Activated T-cell treated with anti-CD3 and anti-CD28 coated beads for 48 hours (primary cell): ENCODE data around the gene RHBDF1.
"Not testable (repeated sequence)": the region's sequence is repeated elsewhere in the genome, so short reads cannot be mapped to it uniquely, and the experiment has no call there.

Experiments
- DNase-seq: peaks from one replicate; pipeline ENCODE4 v3.0.0-alpha.2; 2020; ENCODE audit warnings: low read depth

Gene RHBDF1

GRCh38 chr16:58491-59439 is 13.7 kb downstream of the RHBDF1 start:
- no peak for DNase-seq

- DNase-seq: no peak
Measured at GRCh38 chr16:57711-58110, 14.7 kb downstream of the RHBDF1 start.

GRCh38 chr16:56231-56927 is 16.1 kb downstream of the RHBDF1 start:
- no peak for DNase-seq

DNA sequence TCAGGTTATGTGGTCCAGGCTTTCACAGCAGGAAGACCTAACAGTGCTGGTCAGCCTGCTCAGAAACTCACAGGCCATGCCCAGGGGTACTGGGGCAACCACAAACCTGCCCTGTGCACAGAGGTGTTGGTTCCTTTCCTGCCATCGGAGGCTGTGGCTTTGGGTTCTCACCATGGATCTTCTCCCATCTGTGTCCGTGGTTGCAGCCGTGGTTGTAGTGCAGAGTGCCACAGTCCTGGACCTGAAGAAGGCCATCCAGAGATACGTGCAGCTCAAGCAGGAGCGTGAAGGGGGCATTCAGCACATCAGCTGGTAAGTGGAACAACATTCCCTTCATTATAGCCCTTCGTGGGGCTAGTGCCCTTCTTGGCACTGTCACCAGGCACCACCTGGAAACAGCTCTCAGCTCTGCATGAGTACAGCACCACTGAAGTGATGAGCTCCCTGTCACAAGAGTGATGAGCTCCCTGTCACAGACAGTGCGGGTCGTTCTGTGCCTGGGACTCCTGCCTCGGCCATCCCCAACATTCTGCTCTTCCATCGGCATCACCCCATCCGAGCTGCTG is 16.8 kb downstream of the RHBDF1 start:
- DNase-seq: no peak

GRCh38 chr16:54237-54581 is 18.2 kb downstream of the RHBDF1 start:
- DNase-seq: no peak

DNA sequence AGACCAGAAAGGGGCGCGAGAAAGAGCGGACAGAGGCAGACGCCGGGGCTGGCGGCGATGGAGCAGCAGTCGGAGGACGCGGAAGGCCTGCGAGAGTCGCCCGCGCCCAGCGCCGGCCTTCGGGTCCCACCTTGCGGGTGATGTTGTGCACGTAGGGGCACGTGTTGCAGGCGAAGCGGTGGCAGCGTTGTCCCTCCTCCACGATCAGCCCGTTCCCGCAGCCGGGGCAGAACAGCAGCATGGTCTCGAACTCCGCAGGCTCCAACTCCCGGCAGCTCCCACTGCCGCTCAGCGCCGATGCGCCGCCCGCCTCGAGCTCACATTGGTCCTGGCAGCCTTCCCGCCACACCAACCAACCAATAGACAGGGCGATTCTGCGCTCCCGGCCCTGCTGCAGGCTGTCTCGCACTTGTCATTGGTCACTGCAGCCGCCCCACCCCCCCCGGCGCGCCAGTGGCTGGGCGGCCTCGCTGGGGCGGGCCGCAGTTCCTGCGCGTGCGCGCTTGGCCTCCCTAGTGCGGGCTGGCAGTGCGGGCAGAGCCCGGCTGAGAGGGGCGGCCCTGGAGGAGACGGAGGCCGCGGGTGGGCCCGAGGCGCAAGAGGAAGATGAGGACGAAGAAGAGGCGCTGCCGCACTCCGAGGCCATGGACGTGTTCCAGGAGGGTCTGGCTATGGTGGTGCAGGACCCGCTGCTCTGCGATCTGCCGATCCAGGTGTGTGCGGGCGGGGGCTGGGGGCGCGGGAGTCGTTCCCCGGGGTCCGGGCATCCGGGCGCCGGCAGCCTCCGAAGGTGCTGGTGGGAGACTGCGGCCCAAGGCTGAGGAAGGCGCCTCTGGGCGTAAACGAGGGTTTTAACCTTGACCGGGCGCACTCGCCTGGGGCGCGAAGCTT is 18.8 kb downstream of the RHBDF1 start, which contains the start of the genes POLR3K and SNRNP25:
POLR3K (minus strand) TSS at position 263 of the 891 bp plus-strand sequence; CDS start at position 241, 22 bp downstream.
SNRNP25 (plus strand) TSS at position 483 of the 891 bp plus-strand sequence; CDS start at position 672, 189 bp downstream.
- DNase-seq: peak; percentile 99

- DNase-seq: no peak
Measured at GRCh38 chr16:50769-51591, 21.5 kb downstream of the RHBDF1 start.

DNA sequence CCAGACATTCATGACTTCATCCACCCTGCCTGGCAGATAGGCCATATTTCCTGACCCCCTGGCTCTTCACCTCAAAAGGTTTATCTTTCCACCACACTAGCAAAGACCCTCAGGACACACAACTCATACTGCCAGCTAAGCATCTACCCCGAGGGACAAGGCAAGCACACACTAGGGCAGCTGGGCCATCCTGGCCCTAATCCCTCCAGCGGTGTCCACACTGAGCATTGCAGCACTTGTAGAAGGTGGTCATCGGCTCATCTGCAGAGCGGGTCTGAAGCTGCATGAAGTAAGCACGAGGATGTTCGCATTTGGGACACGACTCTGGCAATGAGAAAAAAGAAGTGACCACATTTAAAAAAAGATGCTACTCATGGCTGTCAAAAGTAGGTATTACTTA is 25.2 kb downstream of the RHBDF1 start:
- DNase-seq: no peak

GRCh38 chr16:46510-46909 is 25.9 kb downstream of the RHBDF1 start:
- not testable (repeated sequence) for DNase-seq

- DNase-seq: no peak
Measured at GRCh38 chr16:45454-45853, 27.0 kb downstream of the RHBDF1 start.

DNA sequence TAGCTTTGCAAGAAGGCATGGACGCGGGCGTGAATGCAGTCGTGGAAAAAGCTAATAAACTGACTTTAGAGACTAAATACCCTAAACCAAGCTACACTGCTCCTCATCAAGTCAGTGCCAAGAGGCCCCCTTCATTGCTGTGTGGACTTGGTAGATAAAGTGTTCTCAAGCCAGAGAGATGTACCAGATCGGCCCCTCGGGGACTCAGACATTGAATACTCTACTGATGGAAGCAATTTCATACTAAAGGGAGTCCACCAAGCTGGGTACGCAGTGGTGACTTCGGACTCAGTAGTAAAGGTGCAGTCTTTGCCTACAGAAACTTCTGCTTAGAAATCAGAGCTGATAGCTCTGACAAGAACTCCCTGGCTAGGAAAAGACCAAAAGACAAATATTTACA is 27.8 kb downstream of the RHBDF1 start:
- DNase-seq: no peak

GRCh38 chr16:43294-43693 is 29.1 kb downstream of the RHBDF1 start:
- no peak for DNase-seq

DNA sequence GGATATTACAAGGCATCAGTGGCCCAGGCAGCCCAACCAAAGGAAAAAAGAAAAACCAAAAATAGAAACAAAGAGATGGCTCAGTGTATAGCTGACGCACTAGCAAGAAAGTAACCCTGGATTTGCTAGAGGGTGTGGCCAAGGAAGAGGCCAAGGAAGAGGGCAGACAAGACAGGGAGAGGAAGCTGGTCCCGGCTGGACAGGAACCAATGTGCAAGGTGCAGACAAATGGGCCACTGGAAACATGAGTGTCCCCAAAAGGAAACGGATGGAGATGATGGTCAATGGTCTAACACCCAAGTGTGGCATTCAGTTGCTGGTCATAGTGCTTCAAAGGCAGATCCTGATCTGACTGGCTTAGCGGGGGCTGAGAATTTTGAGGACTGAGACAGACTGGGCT is 29.7 kb downstream of the RHBDF1 start:
- DNase-seq: no peak

GRCh38 chr16:42069-42457 is 30.4 kb downstream of the RHBDF1 start:
- no peak for DNase-seq

GRCh38 chr16:41439-42068 is 30.9 kb downstream of the RHBDF1 start:
- DNase-seq: no peak

DNA sequence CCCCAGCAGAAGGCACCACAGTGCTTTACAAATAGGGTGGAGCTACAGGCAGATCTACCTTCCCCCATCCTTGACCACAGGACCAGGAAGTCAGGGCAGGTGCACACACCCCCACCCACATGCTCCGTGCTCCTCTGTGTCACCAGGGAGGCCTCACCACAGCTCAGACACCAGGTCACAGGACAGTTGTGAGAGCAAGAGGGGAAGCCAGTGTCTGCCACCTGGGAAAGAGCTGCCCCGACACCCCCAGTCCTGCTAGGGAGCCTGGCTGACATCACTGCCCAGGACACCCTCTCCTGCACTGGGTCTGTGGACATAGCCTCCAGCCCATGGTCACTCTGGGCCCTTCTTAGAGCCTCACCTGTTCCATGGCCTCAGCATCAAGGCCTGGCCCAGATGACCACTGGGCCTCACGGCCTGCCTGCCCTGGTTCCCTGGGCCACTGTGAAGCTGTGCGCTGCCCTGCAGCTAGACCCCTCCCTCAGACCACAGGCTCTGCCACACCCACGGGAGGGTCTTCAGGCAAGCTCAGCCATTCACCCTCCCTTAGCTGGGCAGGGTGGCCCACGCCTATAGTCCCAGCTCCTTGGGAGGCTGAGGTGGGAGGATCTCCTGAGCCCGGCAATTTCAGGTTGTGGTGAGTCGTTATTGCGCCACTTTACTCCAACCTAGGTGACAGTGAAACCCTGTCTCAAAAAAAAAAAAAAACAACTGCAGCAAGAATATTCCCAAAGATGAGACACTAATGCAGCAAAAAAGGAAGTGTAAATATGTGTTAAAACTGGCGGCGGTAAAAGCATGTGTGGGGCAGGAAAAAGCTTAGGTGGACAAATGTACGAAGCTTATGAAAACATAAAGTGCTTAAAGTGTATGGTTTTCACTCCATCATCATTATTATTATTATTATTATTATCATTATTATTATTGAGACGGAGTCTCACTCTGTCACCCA is 33.2 kb downstream of the RHBDF1 start:
- peak; percentile 41 for DNase-seq

DNA sequence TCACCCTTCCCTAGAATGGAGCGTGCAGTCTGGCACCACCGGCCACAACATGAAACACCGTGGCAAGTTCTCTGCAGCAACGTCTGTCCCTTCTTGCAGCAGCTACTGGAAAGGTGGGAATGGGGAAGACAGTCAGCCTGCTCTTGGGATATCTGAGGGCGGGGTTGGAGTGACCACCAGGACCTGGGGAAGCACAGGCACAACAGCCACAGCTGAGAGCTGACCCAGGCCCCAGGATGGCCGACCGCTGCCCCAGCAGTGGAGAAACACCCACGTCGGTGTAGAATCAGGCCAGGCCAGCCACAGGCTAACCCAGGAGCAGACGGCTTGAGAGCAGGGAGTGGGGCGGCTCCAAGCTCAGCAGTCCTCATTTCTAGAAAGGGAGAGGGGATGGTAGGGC is 34.2 kb downstream of the RHBDF1 start:
- DNase-seq: not testable (repeated sequence)

- DNase-seq: no peak
Measured at GRCh38 chr16:37511-37910, 34.9 kb downstream of the RHBDF1 start.

DNA sequence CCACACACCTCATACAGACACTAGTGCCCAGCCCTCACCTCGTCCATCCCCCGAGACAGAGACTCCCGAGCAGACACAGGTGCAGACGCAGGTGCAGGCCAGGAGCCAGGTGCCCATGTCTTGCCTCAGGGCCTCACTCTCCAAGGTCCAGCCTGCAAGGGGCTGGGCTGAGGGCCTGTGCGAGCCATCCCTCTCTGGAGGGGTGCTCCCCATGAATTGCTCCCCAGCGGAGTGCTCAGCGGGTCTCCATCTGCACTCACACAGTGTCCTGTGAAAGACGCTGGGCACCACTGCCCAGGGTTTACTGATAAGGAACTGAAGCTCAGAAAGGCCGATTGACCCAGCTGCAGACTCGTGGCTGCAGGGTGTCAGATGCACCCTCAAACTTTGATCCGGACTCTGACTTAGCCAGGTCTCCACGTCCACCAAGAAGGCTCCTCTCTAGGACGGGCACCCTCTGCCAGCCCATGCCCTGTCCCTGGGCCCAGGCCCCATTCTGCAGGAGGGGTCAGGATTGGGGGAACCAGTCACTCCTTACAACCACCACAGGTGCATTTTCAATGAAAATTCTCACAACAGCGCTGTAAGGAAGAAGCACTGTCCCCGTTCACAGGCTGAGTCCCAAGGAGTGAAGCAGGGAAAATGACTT is 36.0 kb downstream of the RHBDF1 start:
- DNase-seq: no peak
